H1 (cell line): ENCODE results near the gene ADGRB2. TPM values are rescaled to one million over a fixed set of nuclear protein-coding genes. Genes with fewer than 3 reads are reported as not detected.

Experiments used
- CHD7 ChIP-seq: fragments of 300-600 bp; sonication (generic); IDR thresholded peaks from 2 replicates; pipeline ENCODE4 v1.7.1; 2012; ENCODE audit warnings: low read length, moderate library complexity, mild to moderate bottlenecking, inconsistent platforms; ENCODE audit not compliant: insufficient replicate concordance
- polyA plus RNA-seq, 7 experiments: library from polyadenylated mRNA; depleted of rRNA in 3 of 7; stranded (reverse) in 5 of 7; unstranded in 2 of 7; fragments of >200 nt in 5 of 7; fragments of 200-250 nt in 2 of 7; gene quantifications; 1 replicate in 5 of 7; 2 replicates in 1 of 7; 4 replicates in 1 of 7; pipeline versions ENCODE4 v1.2.1 to v1.2.3, GENCODE V29; 2011 to 2013; ENCODE audit warnings: missing spikeins in 2 of 7, mixed read lengths in 2 of 7
- total RNA-seq: library from RNA; stranded (reverse); fragmentation: NEBNext Ultra II Directional; extraction: Animal tissue kit (Norgen Biotek cat#: 25700); gene quantifications from 2 replicates; pipeline ENCODE4 v1.2.1, GENCODE V29; 2021

Gene ADGRB2
- total and polyA plus RNA-seq, 2 of the 8 experiments (the other 6 are each of a cell fraction or from before 2014, with no cell fraction given) = 15.6 to 26.2 TPM

GRCh38 chr1:31768939-31769704 is 5.0 kb upstream of the ADGRB2 start (continued):
- TF ChIP-seq CHD7 = no peak
